Endothelial cell of umbilical vein (primary cell): ENCODE data around the gene SEPTIN5. TPM values are rescaled to one million over a fixed set of nuclear protein-coding genes. Genes with fewer than 3 reads are reported as not detected.

Source experiments
- BruUV-seq: library from RNA; stranded (reverse); fragments of 400-500 nt; replicated peaks from 2 replicates; lab custom pipeline; 2021; lab: Mats Ljungman, UMichigan
- CTCF ChIA-PET: fragments of 300-600, 350-600 bp; sonication (Branson Sonifier 250); formaldehyde crosslinking; loops from one replicate; lab custom pipeline; 2021; ENCODE audit warnings: antibody characterized with exemption, inconsistent platforms; lab: Charles Lee
- POLR2A ChIA-PET: fragments of 300-600, 350-600 bp; sonication (Branson Sonifier 250); formaldehyde crosslinking; loops from one replicate; lab custom pipeline; 2021; ENCODE audit warnings: antibody characterized with exemption, inconsistent platforms; lab: Charles Lee
- DNase-seq: peaks from one replicate; pipeline ENCODE4 v3.0.0-alpha.2; 2011; ENCODE audit warnings: low read depth, low spot score
- FAIRE-seq: peaks from 2 replicates; lab custom pipeline; 2011; peaks lifted over from hg19 to GRCh38; lab: Jason Lieb, UNC
- H2AFZ ChIP-seq: 2 replicates; pipeline ENCODE4 v1.6.0; 2012; ENCODE audit warnings: low read depth, low read length, control low read depth, inconsistent platforms
- H3K27ac ChIP-seq: 2 replicates; pipeline ENCODE4 v1.5.1; 2011; ENCODE audit warnings: low read depth, mild to moderate bottlenecking, control low read depth, low read length, moderate library complexity; ENCODE audit not compliant: insufficient read depth
- H3K27me3 ChIP-seq, 2 experiments: 2 replicates each; pipeline versions ENCODE4 v1.6.0 to v1.6.1; 2011; ENCODE audit warnings: low read length in 2 of 2, mixed read lengths in 1 of 2; ENCODE audit not compliant: control insufficient read depth in 2 of 2, insufficient read depth in 2 of 2
- H3K36me3 ChIP-seq, 2 experiments: 2 replicates in 1 of 2; 3 replicates in 1 of 2; pipeline ENCODE4 v1.5.1; 2011; ENCODE audit warnings: low read length in 2 of 2, mild to moderate bottlenecking in 1 of 2, moderate library complexity in 1 of 2; ENCODE audit not compliant: control insufficient read depth in 2 of 2, insufficient read depth in 2 of 2; ENCODE audit errors: extremely low read depth in 1 of 2
- H3K4me1 ChIP-seq: 3 replicates; pipeline ENCODE4 v1.5.1; 2011; ENCODE audit warnings: mild to moderate bottlenecking, low read length; ENCODE audit not compliant: control insufficient read depth, insufficient read depth; ENCODE audit errors: extremely low read depth
- H3K4me2 ChIP-seq: 2 replicates; pipeline ENCODE4 v1.6.1; 2011; ENCODE audit warnings: low read length, control low read depth, mixed read lengths; ENCODE audit not compliant: insufficient read depth
- H3K4me3 ChIP-seq, 3 experiments: fragments of 200-600 bp in 1 of 3; sonication (generic), shearing (Covaris generic) in 1 of 3; replicated peaks in 1 of 3; 2 replicates each; pipeline ENCODE4 v1.5.1; 2011 to 2016; ENCODE audit warnings: control low read depth in 3 of 3, low read length in 3 of 3, mild to moderate bottlenecking in 2 of 3, inconsistent platforms in 1 of 3, low read depth in 1 of 3, moderate library complexity in 1 of 3; ENCODE audit not compliant: insufficient read depth in 1 of 3
- H3K79me2 ChIP-seq: 2 replicates; pipeline ENCODE4 v1.6.0; 2012; ENCODE audit warnings: low read length, inconsistent platforms; ENCODE audit not compliant: control insufficient read depth, insufficient read depth
- H3K9ac ChIP-seq: replicated peaks from 2 replicates; pipeline ENCODE3; 2011; ENCODE audit warnings: low read length, control low read depth; ENCODE audit not compliant: insufficient read depth; ENCODE audit errors: extremely low read depth
- H3K9me1 ChIP-seq: replicated peaks from 3 replicates; pipeline ENCODE4 v1.6.0; 2011; ENCODE audit warnings: mild to moderate bottlenecking, low read length; ENCODE audit not compliant: control insufficient read depth, insufficient read depth; ENCODE audit errors: extremely low read depth
- H3K9me3 ChIP-seq: replicated peaks from 2 replicates; pipeline ENCODE4 v1.5.1; 2012; ENCODE audit warnings: low read length, inconsistent platforms; ENCODE audit not compliant: control insufficient read depth, insufficient read depth
- H4K20me1 ChIP-seq: replicated peaks from 2 replicates; pipeline ENCODE3; 2011; ENCODE audit warnings: mild to moderate bottlenecking, low read length; ENCODE audit not compliant: control insufficient read depth, insufficient read depth; ENCODE audit errors: extremely low read depth
- CTCF ChIP-seq, 2 donors: IDR thresholded peaks; 1 replicate in 1 of 2; 2 replicates in 1 of 2; pipeline ENCODE4 v1.5.1; 2011; ENCODE audit warnings: low read length in 2 of 2, mild to moderate bottlenecking in 2 of 2, moderate library complexity in 2 of 2, control low read depth in 1 of 2, inconsistent platforms in 1 of 2, low read depth in 1 of 2; ENCODE audit not compliant: insufficient read depth in 1 of 2; ENCODE audit errors: extremely low read depth in 1 of 2
- EZH2 ChIP-seq: IDR thresholded peaks from 2 replicates; pipeline ENCODE4 v1.6.1; 2012; ENCODE audit warnings: borderline replicate concordance, low read depth, mild to moderate bottlenecking, moderate library complexity, low read length, inconsistent platforms; ENCODE audit not compliant: severe bottlenecking
- FOS ChIP-seq: IDR thresholded peaks from 2 replicates; pipeline ENCODE4 v1.6.1; 2011; ENCODE audit warnings: mild to moderate bottlenecking, low read length, moderate library complexity, borderline replicate concordance; ENCODE audit not compliant: insufficient read depth
- GATA2 ChIP-seq: IDR thresholded peaks from 2 replicates; pipeline ENCODE4 v1.7.0; 2011; ENCODE audit warnings: low read depth, mild to moderate bottlenecking, moderate library complexity, mixed read lengths, low read length; ENCODE audit not compliant: insufficient read length, insufficient read depth
- JUN ChIP-seq: IDR thresholded peaks from 2 replicates; pipeline ENCODE4 v1.6.1; 2011; ENCODE audit warnings: borderline replicate concordance, low read depth; ENCODE audit not compliant: insufficient read length, insufficient read depth
- MAX ChIP-seq: IDR thresholded peaks from 2 replicates; pipeline ENCODE4 v1.6.1; 2011; ENCODE audit not compliant: insufficient read depth, insufficient read length
- MYC ChIP-seq: IDR thresholded peaks from one replicate; pipeline ENCODE4 v1.6.1; 2011; ENCODE audit warnings: mild to moderate bottlenecking, low read depth, low read length
- POLR2A ChIP-seq: IDR thresholded peaks from 2 replicates; pipeline ENCODE4 v1.6.1; 2012; ENCODE audit warnings: low read depth, mild to moderate bottlenecking, control low read depth, low read length
- POLR2AphosphoS5 ChIP-seq: IDR thresholded peaks from 2 replicates; pipeline ENCODE4 v1.6.1; 2012; ENCODE audit warnings: low read depth, mild to moderate bottlenecking, control low read depth, low read length, moderate library complexity; ENCODE audit not compliant: insufficient read depth
- dilution Hi-C: fragments of 300-500 bp; cut with MboI; formaldehyde crosslinking; loops from one replicate; pipeline ENCODE4 v1.15.0; 2019; ENCODE audit warnings: low sequenced_read_pairs; ENCODE audit not compliant: extremely low pct_ligation_motif_present
- intact Hi-C: fragments of 100-400 bp; cut with micrococcal nuclease; formaldehyde crosslinking; loops from one replicate; pipeline ENCODE4 v1.10.0; 2022
- polyA plus RNA-seq, 4 experiments: library from polyadenylated mRNA; depleted of rRNA in 3 of 4; stranded (reverse) in 3 of 4; unstranded in 1 of 4; fragments of >200 nt; gene quantifications; 2 replicates each; pipeline versions ENCODE4 v1.2.1 to v1.2.3, GENCODE V29; 2011 to 2012; ENCODE audit warnings: missing spikeins in 1 of 4
- total RNA-seq: library from RNA; stranded (reverse); gene quantifications from 2 replicates; pipeline ENCODE4 v1.2.3, GENCODE V29; 2021

SEPTIN5 gene
- total and polyA plus RNA-seq, 2 donors (not counting 3 experiments of a cell fraction or from before 2014, with no cell fraction given): 31.1 to 35.8 TPM

- DNase-seq (no peak), FAIRE-seq (no peak)
- Histone ChIP-seq H3K36me3 (no peaks in the 10 kb centered on the region), H3K4me1 (no peaks in the 10 kb centered on the region), H3K9me3 (no peaks in the 10 kb centered on the region), H3K4me3 (no peak overlapping the region), H2AFZ (no peak overlapping the region), H4K20me1 (no peaks in the 10 kb centered on the region), H3K79me2 (no peaks in the 10 kb centered on the region), H3K27ac (no peak overlapping the region), H3K9me1 (no peaks in the 10 kb centered on the region), H3K4me2 (no peak overlapping the region), H3K9ac (no peak overlapping the region), H3K27me3 (peaks cover 0 to 7% of the 10 kb centered on the region in 2 experiments)
- dilution Hi-C loops (no loop called here), intact Hi-C loops (no loop called here)
- BruUV-seq: no TSS peak
- POLR2A ChIA-PET: no interaction called here
- no peak for TF ChIP-seq POLR2AphosphoS5
- no peak for TF ChIP-seq GATA2
- no peak for TF ChIP-seq EZH2
- no peak for TF ChIP-seq MYC
- TF ChIP-seq CTCF (IDR thresholded peaks at IDR 0.05; ENCODE audit: extremely low read depth in 1 of 2, insufficient read depth in 1 of 2, low read depth in 1 of 2, low read length in 2 of 2): no peak
- TF ChIP-seq POLR2A: no peak
- no peak for TF ChIP-seq MAX
- no peak for TF ChIP-seq JUN
- no peak for TF ChIP-seq FOS
- CTCF ChIA-PET: interaction anchor here (2.4 kb wide), 1 partner anchor 22 kb away, joined by 10 read pairs; no protein-coding TSS in a partner anchor
These were observed 12.7 kb upstream of the SEPTIN5 start for GRCh38 chr22:19701420-19702145.
